SK-N-MC (cell line): ENCODE measurements around the gene ARMC9.

ENCODE experiments used
- EZH2 ChIP-seq: fragments of 200-600 bp; sonication (generic); IDR thresholded peaks from one replicate; pipeline ENCODE4 v1.6.1; 2017; ENCODE audit warnings: antibody characterized with exemption
- FOXP2 ChIP-seq: optimal IDR thresholded peaks from 2 replicates; pipeline ENCODE3; 2011; ENCODE audit warnings: mild to moderate bottlenecking, moderate library complexity; ENCODE audit not compliant: insufficient read depth; ENCODE audit errors: extremely low read length, control extremely low read depth
- POLR2AphosphoS5 ChIP-seq: IDR thresholded peaks from 2 replicates; pipeline ENCODE4 v1.6.1; 2012; ENCODE audit warnings: mild to moderate bottlenecking, low read depth, low read length, borderline replicate concordance

- no peak for TF ChIP-seq EZH2
- no peak for TF ChIP-seq POLR2AphosphoS5
- TF ChIP-seq FOXP2: no peak
Measured at GRCh38 chr2:231382116-231382515, 183.7 kb downstream of the ARMC9 start.
